ENCODE data around the gene DLG2.
"Not testable (repeated sequence)": the region's sequence is repeated elsewhere in the genome, so short reads cannot be mapped to it uniquely, and the experiment has no call there.

The DLG2 gene

GRCh38 chr11:85110246-85110645, 516.9 kb downstream of the DLG2 start:
- not testable (repeated sequence) for DNase-seq (ENCODE audit: low read depth in 2 of 2)

- no peak for DNase-seq (ENCODE audit: low read depth in 2 of 2)
Observed at GRCh38 chr11:85109141-85109540, 518.0 kb downstream of the DLG2 start.

- DNase-seq (ENCODE audit: low read depth in 2 of 2), result no peak
Observed at GRCh38 chr11:85105868-85106267, 521.3 kb downstream of the DLG2 start.

- DNase-seq (ENCODE audit: low read depth in 2 of 2), result no peak
Observed at GRCh38 chr11:85099522-85099921, 527.6 kb downstream of the DLG2 start.

GRCh38 chr11:85098996-85099395, 528.1 kb downstream of the DLG2 start:
- DNase-seq (ENCODE audit: low read depth in 2 of 2), result no peak

- DNase-seq (ENCODE audit: low read depth in 2 of 2), result no peak
Observed at GRCh38 chr11:85096939-85097338, 530.2 kb downstream of the DLG2 start.

GRCh38 chr11:85095239-85095638, 531.9 kb downstream of the DLG2 start:
- no peak for DNase-seq (ENCODE audit: low read depth in 2 of 2)

GRCh38 chr11:85094795-85095194, 532.3 kb downstream of the DLG2 start:
- no peak for DNase-seq (ENCODE audit: low read depth in 2 of 2)

- no peak for DNase-seq (ENCODE audit: low read depth in 2 of 2)
Observed at GRCh38 chr11:85089654-85090053, 537.5 kb downstream of the DLG2 start.

GRCh38 chr11:85088286-85088685, 538.9 kb downstream of the DLG2 start:
- DNase-seq (ENCODE audit: low read depth in 2 of 2), result no peak

GRCh38 chr11:85086504-85087284, 540.5 kb downstream of the DLG2 start:
- DNase-seq (ENCODE audit: low read depth in 2 of 2), result no peak

GRCh38 chr11:85076535-85077330, 550.4 kb downstream of the DLG2 start:
- no peak for DNase-seq (ENCODE audit: low read depth in 2 of 2)

GRCh38 chr11:85062659-85063058, 564.5 kb downstream of the DLG2 start:
- no peak for DNase-seq (ENCODE audit: low read depth in 2 of 2)

GRCh38 chr11:85052636-85053035, 574.5 kb downstream of the DLG2 start:
- DNase-seq (ENCODE audit: low read depth in 2 of 2), result no peak

- no peak for DNase-seq (ENCODE audit: low read depth in 2 of 2)
Observed at GRCh38 chr11:85048801-85049200, 578.3 kb downstream of the DLG2 start.

GRCh38 chr11:85045716-85046115, 581.4 kb downstream of the DLG2 start:
- DNase-seq (ENCODE audit: low read depth in 2 of 2), result no peak

GRCh38 chr11:85044911-85045310, 582.2 kb downstream of the DLG2 start:
- DNase-seq (ENCODE audit: low read depth in 2 of 2), result no peak

GRCh38 chr11:85042361-85042760, 584.8 kb downstream of the DLG2 start:
- no peak for DNase-seq (ENCODE audit: low read depth in 2 of 2)

GRCh38 chr11:85040166-85040565, 587.0 kb downstream of the DLG2 start:
- DNase-seq (ENCODE audit: low read depth in 2 of 2), result no peak

- no peak for DNase-seq (ENCODE audit: low read depth in 2 of 2)
Observed at GRCh38 chr11:85029964-85030363, 597.2 kb downstream of the DLG2 start.

- no peak for DNase-seq (ENCODE audit: low read depth in 2 of 2)
Observed at GRCh38 chr11:85028329-85029101, 598.6 kb downstream of the DLG2 start.

GRCh38 chr11:85027346-85027745, 599.8 kb downstream of the DLG2 start:
- DNase-seq (ENCODE audit: low read depth in 2 of 2), result no peak
